ENCODE measurements around the gene DHTKD1.

GRCh38 chr10:12056748-12057147, 12.0 kb upstream of the DHTKD1 start:
- TF ChIP-seq, protein P1, sequence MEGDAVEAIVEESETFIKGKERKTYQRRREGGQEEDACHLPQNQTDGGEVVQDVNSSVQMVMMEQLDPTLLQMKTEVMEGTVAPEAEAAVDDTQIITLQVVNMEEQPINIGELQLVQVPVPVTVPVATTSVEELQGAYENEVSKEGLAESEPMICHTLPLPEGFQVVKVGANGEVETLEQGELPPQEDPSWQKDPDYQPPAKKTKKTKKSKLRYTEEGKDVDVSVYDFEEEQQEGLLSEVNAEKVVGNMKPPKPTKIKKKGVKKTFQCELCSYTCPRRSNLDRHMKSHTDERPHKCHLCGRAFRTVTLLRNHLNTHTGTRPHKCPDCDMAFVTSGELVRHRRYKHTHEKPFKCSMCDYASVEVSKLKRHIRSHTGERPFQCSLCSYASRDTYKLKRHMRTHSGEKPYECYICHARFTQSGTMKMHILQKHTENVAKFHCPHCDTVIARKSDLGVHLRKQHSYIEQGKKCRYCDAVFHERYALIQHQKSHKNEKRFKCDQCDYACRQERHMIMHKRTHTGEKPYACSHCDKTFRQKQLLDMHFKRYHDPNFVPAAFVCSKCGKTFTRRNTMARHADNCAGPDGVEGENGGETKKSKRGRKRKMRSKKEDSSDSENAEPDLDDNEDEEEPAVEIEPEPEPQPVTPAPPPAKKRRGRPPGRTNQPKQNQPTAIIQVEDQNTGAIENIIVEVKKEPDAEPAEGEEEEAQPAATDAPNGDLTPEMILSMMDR (IDR thresholded peaks at IDR 0.05) = no peak
- no peak for TF ChIP-seq REST (IDR thresholded peaks at IDR 0.05; ENCODE audit: insufficient read depth in 1 of 2, low read depth in 2 of 2, low read length in 1 of 2)
- TF ChIP-seq TCF7L2 (IDR thresholded peaks at IDR 0.05; ENCODE audit: low read depth, low read length) = no peak

All from Panc1 (cell line).